DND-41 (cell line): ENCODE measurements around the gene SLC12A6.

ENCODE experiments used
- EZH2 ChIP-seq: IDR thresholded peaks from 3 replicates; pipeline ENCODE4 v1.6.1; 2012; ENCODE audit warnings: borderline replicate concordance, low read depth, mild to moderate bottlenecking, moderate library complexity, low read length, inconsistent platforms; ENCODE audit not compliant: severe bottlenecking
- TF ChIP-seq, protein P1 (sequence below): IDR thresholded peaks from 2 replicates; pipeline ENCODE4 v1.5.1; 2012; ENCODE audit warnings: borderline replicate concordance, low read length, moderate library complexity, mild to moderate bottlenecking; ENCODE audit not compliant: poor library complexity, severe bottlenecking; ENCODE audit errors: extremely low read depth

DNA sequence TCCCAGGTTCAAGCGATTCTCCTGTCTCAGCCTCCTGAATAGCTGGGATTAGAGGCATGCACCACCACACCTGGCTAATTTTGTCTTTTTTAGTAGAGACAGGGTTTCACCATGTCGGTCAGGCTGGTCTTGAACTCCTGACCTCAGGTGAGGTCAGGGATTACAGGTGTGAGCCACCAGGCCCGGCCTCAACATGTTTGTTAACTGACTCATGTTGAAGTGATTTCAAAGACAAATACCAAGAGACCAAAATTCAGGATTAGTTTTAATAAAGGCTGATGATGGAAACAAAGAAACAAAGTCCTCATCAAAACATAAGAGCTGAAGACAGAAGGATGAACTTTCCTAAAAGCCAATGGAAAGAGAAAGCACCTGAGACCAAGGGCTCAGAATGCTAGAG is 36.5 kb downstream of the SLC12A6 start:
- TF ChIP-seq, protein P1, sequence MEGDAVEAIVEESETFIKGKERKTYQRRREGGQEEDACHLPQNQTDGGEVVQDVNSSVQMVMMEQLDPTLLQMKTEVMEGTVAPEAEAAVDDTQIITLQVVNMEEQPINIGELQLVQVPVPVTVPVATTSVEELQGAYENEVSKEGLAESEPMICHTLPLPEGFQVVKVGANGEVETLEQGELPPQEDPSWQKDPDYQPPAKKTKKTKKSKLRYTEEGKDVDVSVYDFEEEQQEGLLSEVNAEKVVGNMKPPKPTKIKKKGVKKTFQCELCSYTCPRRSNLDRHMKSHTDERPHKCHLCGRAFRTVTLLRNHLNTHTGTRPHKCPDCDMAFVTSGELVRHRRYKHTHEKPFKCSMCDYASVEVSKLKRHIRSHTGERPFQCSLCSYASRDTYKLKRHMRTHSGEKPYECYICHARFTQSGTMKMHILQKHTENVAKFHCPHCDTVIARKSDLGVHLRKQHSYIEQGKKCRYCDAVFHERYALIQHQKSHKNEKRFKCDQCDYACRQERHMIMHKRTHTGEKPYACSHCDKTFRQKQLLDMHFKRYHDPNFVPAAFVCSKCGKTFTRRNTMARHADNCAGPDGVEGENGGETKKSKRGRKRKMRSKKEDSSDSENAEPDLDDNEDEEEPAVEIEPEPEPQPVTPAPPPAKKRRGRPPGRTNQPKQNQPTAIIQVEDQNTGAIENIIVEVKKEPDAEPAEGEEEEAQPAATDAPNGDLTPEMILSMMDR: no peak
- no peak for TF ChIP-seq EZH2
